ENCODE results near the gene NAALAD2.
"Not testable (repeated sequence)": the region's sequence is repeated elsewhere in the genome, so short reads cannot be mapped to it uniquely, and the experiment has no call there.

Gene NAALAD2

DNA sequence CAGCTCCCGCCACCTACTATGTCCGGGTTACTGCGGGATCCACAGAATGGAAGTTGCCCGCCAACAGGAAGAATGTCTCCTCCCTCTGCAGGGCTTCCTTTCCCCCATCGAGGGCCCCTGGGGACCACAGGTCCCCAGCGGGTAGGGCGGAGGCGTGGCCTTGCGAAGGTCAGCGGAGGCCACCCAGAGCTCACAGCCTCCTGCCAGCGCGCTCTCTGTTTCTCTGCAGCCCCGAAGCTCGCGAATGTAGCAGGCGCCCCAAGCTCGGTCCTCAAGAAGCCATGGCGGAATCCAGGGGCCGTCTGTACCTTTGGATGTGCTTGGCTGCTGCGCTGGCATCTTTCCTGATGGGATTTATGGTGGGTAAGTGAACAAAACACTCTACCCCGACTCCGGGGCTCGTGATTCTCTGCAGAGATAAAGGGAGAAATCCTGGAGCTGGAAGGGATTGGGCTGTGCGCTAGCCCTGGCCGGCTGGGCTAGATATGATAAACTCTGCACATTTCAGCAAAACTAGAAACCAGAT, at the start of gene NAALAD2:
Gene NAALAD2 (plus strand): TSS at position 186 of the 526 bp plus-strand sequence. CDS start 96 bp downstream, at position 282.
- no peak for DNase-seq

GRCh38 chr11:90085650-90086049, 48.8 kb upstream of the NAALAD2 start, which contains the start of gene UBTFL1:
TSS of gene UBTFL1 (plus strand) at chr11:90085950. CDS start at chr11:90085950, 0 bp downstream.
- not testable (repeated sequence) for DNase-seq

- not testable (repeated sequence) for DNase-seq
Observed at GRCh38 chr11:90088731-90089130, 45.7 kb upstream of the NAALAD2 start.

- DNase-seq: not testable (repeated sequence)
Observed at GRCh38 chr11:90095230-90095924, 39.1 kb upstream of the NAALAD2 start.

- DNase-seq: not testable (repeated sequence)
Observed at GRCh38 chr11:90098261-90098660, 36.2 kb upstream of the NAALAD2 start.

GRCh38 chr11:90100431-90100830, 34.0 kb upstream of the NAALAD2 start:
- DNase-seq: no peak

DNA sequence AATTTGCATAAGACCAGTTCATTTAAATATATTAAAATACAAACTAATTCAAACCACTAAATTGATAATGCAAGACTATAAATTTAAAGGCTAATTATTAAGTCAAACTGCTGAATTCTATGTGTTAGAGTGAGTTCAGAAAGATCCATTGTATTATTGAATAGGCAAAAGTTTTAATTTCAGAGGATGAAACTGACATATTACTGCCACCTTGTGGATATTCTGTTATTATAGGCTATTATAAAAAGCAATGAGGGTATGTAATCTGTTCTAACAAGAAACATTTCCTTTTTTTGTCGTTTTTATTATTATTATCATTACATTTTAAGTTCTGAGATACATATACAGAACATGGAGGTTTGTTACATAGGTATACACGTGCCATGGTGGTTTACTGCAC, 20.9 kb upstream of the NAALAD2 start:
- no peak for DNase-seq

- no peak for DNase-seq
Observed at GRCh38 chr11:90120191-90120590, 14.3 kb upstream of the NAALAD2 start.

DNA sequence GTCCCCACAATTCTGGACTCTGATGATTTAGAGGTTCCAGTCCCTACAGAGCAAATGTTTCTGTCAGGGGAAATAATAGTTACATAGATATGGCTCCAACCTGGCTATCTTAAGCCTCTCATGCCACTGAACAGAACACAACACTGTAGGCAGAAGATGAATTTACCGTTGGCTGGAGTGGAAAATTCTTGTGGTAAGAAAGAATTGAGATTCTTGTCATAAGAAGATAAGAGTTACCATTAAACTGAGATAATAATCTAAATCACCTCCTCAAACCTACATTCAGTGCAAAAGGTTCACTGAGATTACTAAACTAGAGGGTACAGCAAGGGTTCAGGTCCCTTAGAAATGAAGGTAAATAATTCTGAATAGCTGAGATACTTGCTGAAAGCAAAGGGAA, 10.1 kb upstream of the NAALAD2 start:
- no peak for DNase-seq

GRCh38 chr11:90124946-90125345, 9.5 kb upstream of the NAALAD2 start:
- DNase-seq: no peak

DNA sequence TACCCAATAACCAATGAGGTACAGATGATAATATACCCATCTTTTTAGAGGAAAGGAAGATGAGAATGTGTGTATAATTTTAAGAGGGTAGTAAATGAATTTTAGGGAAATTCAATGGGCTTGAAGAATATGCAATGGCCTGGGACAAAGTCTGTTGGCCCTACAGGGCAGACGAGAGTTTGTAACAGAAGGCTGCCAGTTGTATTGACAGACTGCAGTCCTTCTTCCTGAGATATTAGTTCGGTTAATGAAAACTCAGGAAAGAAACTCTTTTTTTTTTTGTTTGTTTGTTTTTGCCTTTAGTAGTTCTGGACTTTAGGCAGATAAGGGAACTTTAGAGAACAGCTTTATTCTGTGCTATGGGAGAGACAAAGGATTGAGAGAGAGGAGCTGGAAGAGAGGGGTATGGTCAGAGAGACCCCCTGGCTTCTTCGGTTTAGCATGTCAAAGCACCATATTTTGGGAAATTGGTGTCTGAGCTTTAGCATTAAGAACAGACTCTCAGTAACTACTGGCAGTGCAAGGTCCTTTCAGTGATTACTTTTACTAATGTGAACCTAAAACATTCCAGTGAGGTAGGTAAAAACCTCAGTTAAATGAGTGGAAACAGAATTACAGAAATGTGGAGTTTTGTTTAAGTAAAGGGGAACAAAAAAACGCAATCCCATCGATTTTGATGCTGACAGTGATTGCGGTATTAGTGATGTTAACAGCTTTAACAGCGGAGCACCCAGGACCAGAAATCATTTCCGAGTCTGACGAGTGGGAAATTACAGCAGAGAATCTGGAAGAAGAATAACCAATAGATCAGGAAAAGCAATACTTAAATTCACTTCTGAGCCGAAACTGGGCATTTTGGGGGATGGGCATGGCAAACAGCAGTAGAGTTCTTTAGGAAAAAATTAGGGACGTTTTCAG, 644 bp upstream of the NAALAD2 start:
- DNase-seq: no peak

GRCh38 chr11:90135016-90135415, 553 bp downstream of the NAALAD2 start:
- DNase-seq: no peak

DNA sequence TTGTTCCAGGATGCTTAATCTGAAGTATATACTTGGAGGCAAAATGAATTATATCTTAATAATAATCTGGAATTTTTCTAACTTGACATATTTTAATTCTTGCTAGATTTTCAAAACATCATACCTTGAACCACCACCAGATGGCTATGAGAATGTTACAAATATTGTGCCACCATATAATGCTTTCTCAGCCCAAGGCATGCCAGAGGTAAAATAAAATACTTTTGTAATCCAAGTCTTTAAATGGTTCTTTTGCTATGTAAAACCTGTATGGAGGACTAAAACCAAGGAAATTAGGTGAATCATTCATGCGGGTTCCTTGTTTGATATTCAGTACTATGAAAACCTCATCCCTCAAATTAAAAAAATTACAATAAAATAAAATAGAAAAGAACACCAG, 14.4 kb downstream of the NAALAD2 start:
- DNase-seq: no peak

GRCh38 chr11:90166982-90167573, 32.6 kb downstream of the NAALAD2 start:
- DNase-seq: not testable (repeated sequence)

- not testable (repeated sequence) for DNase-seq
Observed at GRCh38 chr11:90167704-90168103, 33.2 kb downstream of the NAALAD2 start.

DNA sequence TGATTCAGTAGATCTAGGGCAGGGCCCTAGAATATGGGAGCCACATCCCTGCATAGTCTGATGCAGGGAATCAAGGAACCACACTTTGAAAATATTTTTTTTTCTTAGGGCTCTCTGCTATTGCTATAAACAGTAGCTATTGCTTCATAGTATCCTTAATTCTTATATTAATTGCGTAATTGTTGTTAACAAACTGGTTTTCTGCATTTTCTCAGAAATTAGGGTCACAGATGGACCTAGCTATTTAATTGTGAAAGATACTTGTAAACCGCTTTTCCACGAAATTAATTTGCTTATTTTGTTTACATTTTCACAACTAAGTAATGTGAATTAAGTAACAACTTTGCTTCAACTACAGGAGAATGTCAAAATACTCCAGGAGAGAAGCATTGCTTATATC, 34.1 kb downstream of the NAALAD2 start:
- DNase-seq: no peak

- no peak for DNase-seq
Observed at GRCh38 chr11:90171359-90171758, 36.9 kb downstream of the NAALAD2 start.

GRCh38 chr11:90176069-90176468, 41.6 kb downstream of the NAALAD2 start:
- no peak for DNase-seq

GRCh38 chr11:90178751-90179150, 44.3 kb downstream of the NAALAD2 start:
- no peak for DNase-seq

- no peak for DNase-seq
Observed at GRCh38 chr11:90179923-90180322, 45.5 kb downstream of the NAALAD2 start.

GRCh38 chr11:90187839-90188238, 53.4 kb downstream of the NAALAD2 start:
- no peak for DNase-seq

- no peak for DNase-seq
Observed at GRCh38 chr11:90189011-90189410, 54.5 kb downstream of the NAALAD2 start.
